HG03442 (cell line): ENCODE data around the gene GFOD1.
A peak's percentile ranks its signal among the peaks of the same experiment; 100 is the strongest.

Experiments
- ATAC-seq: cut with Tn5 transposase; IDR thresholded peaks from one replicate; pipeline ENCODE4 v1.9.1; 2021; ENCODE audit warnings: mild to moderate bottlenecking, moderate library complexity; ENCODE audit not compliant: unreplicated experiment

The GFOD1 gene

GRCh38 chr6:13360671-13361540 is 126.5 kb downstream of the GFOD1 start:
- no peak for ATAC-seq

GRCh38 chr6:13359287-13359686 is 128.1 kb downstream of the GFOD1 start:
- no peak for ATAC-seq

- no peak for ATAC-seq
Measured at GRCh38 chr6:13358511-13358910, 128.9 kb downstream of the GFOD1 start.

- ATAC-seq: no peak
Measured at GRCh38 chr6:13357551-13358075, 129.8 kb downstream of the GFOD1 start.

- ATAC-seq: peak; percentile 85
Measured at GRCh38 chr6:13355999-13356785, 131.2 kb downstream of the GFOD1 start.

GRCh38 chr6:13355043-13355945 is 132.1 kb downstream of the GFOD1 start:
- ATAC-seq: peak; percentile 35

GRCh38 chr6:13354331-13355042 is 132.9 kb downstream of the GFOD1 start:
- no peak for ATAC-seq

GRCh38 chr6:13352165-13352564 is 135.2 kb downstream of the GFOD1 start:
- ATAC-seq: no peak

- ATAC-seq: no peak
Measured at GRCh38 chr6:13351271-13351670, 136.1 kb downstream of the GFOD1 start.

- no peak for ATAC-seq
Measured at GRCh38 chr6:13349811-13350506, 137.4 kb downstream of the GFOD1 start.

GRCh38 chr6:13348334-13349113 is 138.9 kb downstream of the GFOD1 start:
- no peak for ATAC-seq

- ATAC-seq: no peak
Measured at GRCh38 chr6:13346245-13346644, 141.2 kb downstream of the GFOD1 start.

GRCh38 chr6:13342414-13343019 is 144.9 kb downstream of the GFOD1 start:
- no peak for ATAC-seq

- ATAC-seq: no peak
Measured at GRCh38 chr6:13339863-13340630, 147.4 kb downstream of the GFOD1 start.

- no peak for ATAC-seq
Measured at GRCh38 chr6:13338038-13338437, 149.4 kb downstream of the GFOD1 start.

GRCh38 chr6:13336553-13336952 is 150.8 kb downstream of the GFOD1 start:
- no peak for ATAC-seq

- no peak for ATAC-seq
Measured at GRCh38 chr6:13334953-13335352, 152.4 kb downstream of the GFOD1 start.

GRCh38 chr6:13332349-13332706 is 155.1 kb downstream of the GFOD1 start:
- no peak for ATAC-seq
